Thyroid gland (tissue), 4 donors: ENCODE measurements around the gene TRIM77.
"Not testable (repeated sequence)": the region's sequence is repeated elsewhere in the genome, so short reads cannot be mapped to it uniquely, and the experiment has no call there.

Experiments used
- CTCF ChIP-seq, 6 experiments: fragments of 200-600 bp in 3 of 6; fragments of 450-650 bp in 3 of 6; sonication (generic) in 3 of 6; IDR thresholded peaks; one replicate each; pipeline ENCODE4 v1.5.1; 2016 to 2019; ENCODE audit warnings: antibody characterized with exemption in 6 of 6, mild to moderate bottlenecking in 2 of 6, inconsistent platforms in 1 of 6, moderate library complexity in 1 of 6
- POLR2A ChIP-seq, 2 donors: fragments of 450-650 bp; IDR thresholded peaks; one replicate each; pipeline ENCODE4 v1.6.1; 2017; ENCODE audit warnings: antibody characterized with exemption in 2 of 2, mild to moderate bottlenecking in 2 of 2, moderate library complexity in 1 of 2

DNA sequence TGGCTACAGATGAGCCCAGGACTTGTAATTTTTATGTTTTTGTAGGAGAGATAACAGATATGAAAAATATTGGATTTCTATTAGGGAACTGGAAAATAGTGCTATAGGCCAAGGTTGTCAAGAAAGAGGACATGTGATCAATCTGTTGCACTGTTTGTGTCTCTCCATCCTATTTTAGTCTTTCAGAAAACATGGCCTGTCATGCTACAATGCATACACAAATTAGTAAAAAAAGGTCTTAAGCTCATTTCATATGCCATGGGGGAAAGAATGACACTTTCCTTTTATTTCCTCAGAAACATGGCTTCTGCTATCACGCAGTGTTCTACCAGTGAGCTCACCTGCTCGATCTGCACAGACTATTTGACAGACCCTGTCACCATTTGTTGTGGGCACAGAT, at the start of gene TRIM77:
- not testable (repeated sequence) for TF ChIP-seq CTCF, POLR2A (IDR thresholded peaks at IDR 0.05)
